EL (cell line): ENCODE results near the gene CDH26.

Source experiments
- DNase-seq: peaks from one replicate; pipeline ENCODE4 v3.0.0-alpha.2; 2016

The CDH26 gene

GRCh38 chr20:59958123-59958522 lies at the start of gene CDH26:
TSS of gene CDH26 (plus strand) at chr20:59958423. CDS start at chr20:59958727, 304 bp downstream.
- DNase-seq, result no peak

GRCh38 chr20:59908855-59909254 lies 49.4 kb upstream of the CDH26 start:
- no peak for DNase-seq

- DNase-seq, result no peak
These were observed 47.2 kb upstream of the CDH26 start for GRCh38 chr20:59911041-59911440.

GRCh38 chr20:59912609-59913008 lies 45.6 kb upstream of the CDH26 start:
- no peak for DNase-seq

- DNase-seq, result peak; percentile 24
These were observed 37.3 kb upstream of the CDH26 start for GRCh38 chr20:59920944-59921343.

DNA sequence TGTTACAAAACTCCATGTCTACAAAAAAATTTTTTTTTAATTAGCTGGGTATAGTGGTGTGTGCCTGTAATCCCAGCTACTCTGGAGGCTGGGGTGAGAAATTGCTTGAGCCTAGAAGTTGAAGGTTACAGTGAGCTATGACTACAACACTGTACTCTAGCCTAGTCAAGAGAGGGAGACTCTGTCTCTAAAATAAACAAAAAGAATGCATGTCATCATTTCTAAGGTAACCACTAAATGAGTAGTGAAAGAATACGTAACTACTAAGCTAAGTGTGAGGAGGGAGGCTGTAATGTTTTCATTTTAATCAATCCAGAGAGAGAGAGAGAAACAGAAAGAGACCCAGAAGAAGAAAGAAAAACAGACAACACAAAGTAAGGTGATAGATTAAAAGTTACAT lies 34.7 kb upstream of the CDH26 start:
- no peak for DNase-seq

DNA sequence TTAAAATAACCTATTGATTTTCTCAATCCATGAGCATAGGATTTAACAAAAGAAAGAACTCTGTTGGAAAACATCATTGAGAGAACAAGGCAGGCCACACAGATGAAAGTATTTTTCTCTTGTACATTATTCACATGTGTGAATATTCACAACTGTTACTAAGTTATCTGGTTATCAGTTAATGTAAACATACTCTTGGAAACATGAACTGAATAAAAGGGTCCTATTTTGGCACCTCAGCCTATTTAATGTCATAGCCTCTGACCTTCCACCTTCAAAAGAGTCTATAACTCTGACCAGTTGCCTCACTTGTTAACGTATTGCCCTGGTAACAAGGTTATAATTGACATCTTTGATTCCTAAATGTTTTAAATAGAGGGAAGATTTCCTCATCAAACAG lies 32.9 kb upstream of the CDH26 start:
- DNase-seq, result no peak

DNA sequence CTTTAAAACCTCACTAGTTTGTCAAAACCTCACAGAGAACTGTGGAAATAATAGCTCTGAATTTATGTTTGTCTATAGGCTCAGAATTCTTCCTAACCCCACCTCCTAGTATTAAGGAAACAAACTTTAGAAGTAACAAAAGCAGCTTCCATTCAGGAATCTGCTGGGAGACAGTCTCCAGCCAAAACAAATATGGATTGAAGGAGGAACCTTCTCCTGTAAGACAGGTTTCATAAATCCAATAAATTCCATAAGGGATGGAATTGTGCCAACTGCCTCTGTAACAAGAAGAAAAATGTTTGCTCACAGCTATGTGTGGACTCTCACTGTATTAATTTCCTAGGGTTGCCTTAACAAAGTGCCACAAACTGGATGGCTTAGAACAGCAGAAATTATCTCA lies 32.3 kb upstream of the CDH26 start:
- DNase-seq, result peak; percentile 34

DNA sequence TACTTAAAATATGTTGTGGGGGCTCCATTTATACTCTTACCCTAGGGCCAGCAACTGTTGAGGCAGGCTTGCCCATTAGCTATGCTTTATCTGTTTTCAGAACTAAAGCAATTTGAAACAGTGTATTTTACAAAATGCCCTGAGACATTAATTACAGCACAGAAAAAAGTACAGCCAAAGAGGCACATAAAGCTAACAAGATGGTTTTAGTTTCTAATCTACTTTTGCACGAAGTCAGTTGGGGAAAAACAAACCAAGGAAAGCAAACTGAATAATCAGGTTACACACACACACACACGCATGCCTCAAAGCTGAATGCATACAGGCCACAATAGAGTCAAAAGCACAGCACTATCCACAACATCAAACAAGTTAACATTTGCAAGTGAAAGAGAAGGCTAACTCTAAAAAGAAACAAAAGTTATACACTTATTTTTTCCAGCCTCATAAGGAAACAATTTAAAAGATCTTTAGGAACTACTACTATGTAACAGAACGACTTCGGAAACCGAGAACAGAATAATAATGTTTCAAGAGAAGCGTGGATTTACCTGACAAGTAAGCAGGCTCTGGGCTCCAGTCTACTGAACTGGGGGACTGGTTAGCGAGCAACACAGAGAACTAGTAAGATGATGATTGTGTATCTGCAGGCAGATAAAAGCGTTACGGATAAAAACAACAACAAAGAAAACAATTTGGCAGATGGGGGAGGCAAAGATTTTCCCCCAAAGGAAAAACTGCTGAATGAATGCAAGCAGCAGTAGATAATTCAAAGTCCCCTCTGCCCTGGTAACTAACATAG lies 26.5 kb upstream of the CDH26 start:
- no peak for DNase-seq

DNA sequence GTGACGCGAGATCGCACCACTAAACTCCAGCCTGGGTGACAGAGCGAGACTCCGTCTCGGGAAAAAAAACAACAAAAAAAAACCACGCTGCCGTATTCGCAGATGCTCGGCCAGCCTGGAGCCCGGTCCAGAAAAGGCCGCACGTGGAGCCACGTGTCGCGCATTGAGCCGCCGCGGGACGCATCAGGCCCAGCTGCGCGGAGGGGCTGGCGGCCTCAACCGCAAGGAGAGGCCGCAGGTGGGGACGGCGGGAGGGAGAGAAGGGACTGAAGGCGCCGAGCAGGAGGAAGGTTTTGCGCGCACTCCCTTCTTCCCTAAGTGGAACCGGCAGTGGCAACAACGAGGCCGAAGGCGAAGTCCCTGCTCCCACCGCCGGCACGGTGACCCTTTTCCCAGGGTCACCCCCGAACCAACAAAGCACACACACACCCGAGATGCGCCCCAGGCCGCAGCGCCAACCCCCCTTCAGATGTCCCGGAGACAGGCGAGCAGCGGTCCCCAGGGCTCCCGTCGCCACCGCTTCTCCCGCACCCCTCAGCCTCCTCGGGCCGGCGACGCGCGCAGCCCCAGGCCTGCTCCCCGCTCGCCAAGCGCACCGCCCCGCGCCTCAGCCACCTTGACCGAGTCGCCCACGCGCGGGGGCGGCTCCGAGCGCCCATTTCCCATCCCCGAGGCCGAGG lies 25.5 kb upstream of the CDH26 start:
- DNase-seq, result no peak

- DNase-seq, result no peak
These were observed 24.9 kb upstream of the CDH26 start, which contains the start of gene SYCP2 for GRCh38 chr20:59933296-59933848. TSS of gene SYCP2 (minus strand) at chr20:59933637. CDS start at chr20:59922413, 11,224 bp downstream.

- DNase-seq, result peak; percentile 80
These were observed 24.2 kb upstream of the CDH26 start for GRCh38 chr20:59933849-59934585.

- no peak for DNase-seq
These were observed 22.6 kb upstream of the CDH26 start for GRCh38 chr20:59935457-59936185.

GRCh38 chr20:59936409-59936808 lies 21.8 kb upstream of the CDH26 start:
- DNase-seq, result no peak

GRCh38 chr20:59937150-59937549 lies 21.1 kb upstream of the CDH26 start:
- no peak for DNase-seq

DNA sequence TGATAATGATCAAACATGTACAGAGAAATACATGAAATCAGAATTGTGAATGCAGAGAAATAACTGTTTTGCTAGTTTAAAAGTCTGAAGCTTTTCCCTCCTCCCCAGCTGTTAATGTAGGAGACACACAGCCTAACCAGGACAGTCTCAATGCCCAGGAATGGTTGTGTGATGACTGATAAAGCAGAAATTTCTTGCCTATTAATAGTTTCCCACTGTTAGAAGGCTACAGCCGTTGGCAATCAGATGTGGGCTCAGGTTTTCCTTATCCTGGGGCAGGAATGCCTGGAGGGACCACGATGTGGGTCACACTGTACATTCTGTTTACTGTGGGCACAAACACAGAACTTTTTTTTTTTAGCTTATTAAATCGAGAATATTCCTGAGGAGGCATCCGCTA lies 20.0 kb upstream of the CDH26 start:
- DNase-seq, result peak; percentile 81

- DNase-seq, result peak; percentile 41
These were observed 19.5 kb upstream of the CDH26 start for GRCh38 chr20:59938696-59939051.

GRCh38 chr20:59939052-59939878 lies 19.0 kb upstream of the CDH26 start:
- no peak for DNase-seq

DNA sequence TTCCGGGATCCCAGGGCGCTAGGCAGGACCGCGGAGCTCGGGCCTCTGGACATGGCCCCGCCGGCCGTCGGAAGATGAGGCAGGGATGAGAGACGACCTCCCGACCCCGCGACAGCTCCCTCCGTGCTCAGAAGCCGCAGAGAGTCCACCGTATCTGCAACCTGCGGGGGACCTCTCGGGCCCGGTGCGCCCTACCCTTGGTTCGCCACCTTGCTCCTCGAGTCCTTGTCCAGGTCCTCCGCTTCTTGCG lies 18.4 kb upstream of the CDH26 start:
- no peak for DNase-seq

DNA sequence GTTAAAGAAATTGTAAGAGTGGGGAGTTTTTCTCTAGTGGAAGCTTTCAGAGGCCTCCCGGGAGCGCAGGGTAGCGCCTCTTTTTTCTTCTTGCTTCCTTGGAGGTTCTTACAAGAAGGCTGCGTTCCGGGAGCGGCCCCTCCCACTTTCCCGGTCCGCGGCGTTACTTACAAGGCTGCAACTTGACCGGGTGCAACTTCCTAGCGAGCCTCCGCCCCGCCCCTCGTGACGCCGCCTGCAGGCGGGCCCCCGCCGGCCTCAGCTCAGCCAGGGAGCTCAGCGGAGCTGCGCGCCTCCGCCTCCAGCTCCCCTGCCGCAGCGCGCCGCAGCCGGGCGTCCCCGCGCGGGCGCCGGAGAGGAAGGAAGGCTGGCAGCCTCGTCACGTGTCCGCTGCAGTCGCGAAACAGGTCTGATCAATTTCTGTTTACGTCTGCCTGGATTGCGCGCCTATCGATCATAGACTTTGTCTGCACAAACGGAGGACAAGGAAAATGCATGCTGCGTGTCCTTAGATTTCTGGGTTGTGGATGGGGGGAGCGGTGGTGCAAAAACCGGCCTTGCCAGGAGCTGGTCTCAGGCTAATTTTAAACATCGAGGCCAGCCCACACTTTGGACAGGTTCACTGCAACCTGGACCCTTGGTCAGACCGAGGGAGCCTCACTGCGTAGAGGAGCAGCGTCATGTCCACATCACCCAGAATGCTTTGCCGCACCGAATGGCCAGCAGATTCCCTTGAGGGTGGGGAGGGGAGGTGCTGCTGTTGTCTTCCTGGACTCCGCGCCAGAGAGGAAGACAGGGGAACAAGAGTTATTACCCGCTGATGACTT lies 17.9 kb upstream of the CDH26 start, which contains the start of the genes FAM217B and PPP1R3D:
Gene FAM217B, plus strand, starts transcription at position 261 of the 827 bp plus-strand sequence. CDS start 3,555 bp downstream, outside the sequence.
Gene PPP1R3D, minus strand, starts transcription at position 177 of the 827 bp plus-strand sequence. CDS start 374 bp downstream, outside the sequence.
- peak; percentile 96 for DNase-seq

DNA sequence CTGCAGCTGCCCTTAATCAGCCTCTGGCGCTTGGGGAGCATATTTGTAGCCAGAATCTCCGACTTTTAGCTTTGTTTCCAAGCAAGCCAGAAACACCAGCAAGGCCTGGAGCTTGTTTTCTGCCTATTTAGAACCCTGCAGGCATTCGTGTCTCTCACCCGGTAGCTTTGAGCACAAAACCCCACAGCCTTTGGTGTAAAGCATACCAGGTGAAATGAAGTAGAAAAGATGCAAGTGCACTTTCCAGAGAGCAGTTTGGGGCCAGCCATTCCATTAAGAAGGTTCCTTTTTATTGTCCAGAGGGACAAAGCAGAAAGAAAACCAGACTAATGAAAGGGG lies 17.3 kb upstream of the CDH26 start:
- DNase-seq, result no peak
